DND-41 (cell line): ENCODE measurements around the gene SEPTIN10.

Experiments used
- EZH2 ChIP-seq: IDR thresholded peaks from 3 replicates; pipeline ENCODE4 v1.6.1; 2012; ENCODE audit warnings: borderline replicate concordance, low read depth, mild to moderate bottlenecking, moderate library complexity, low read length, inconsistent platforms; ENCODE audit not compliant: severe bottlenecking
- TF ChIP-seq, protein P1 (sequence below): IDR thresholded peaks from 2 replicates; pipeline ENCODE4 v1.5.1; 2012; ENCODE audit warnings: borderline replicate concordance, low read length, moderate library complexity, mild to moderate bottlenecking; ENCODE audit not compliant: poor library complexity, severe bottlenecking; ENCODE audit errors: extremely low read depth

DNA sequence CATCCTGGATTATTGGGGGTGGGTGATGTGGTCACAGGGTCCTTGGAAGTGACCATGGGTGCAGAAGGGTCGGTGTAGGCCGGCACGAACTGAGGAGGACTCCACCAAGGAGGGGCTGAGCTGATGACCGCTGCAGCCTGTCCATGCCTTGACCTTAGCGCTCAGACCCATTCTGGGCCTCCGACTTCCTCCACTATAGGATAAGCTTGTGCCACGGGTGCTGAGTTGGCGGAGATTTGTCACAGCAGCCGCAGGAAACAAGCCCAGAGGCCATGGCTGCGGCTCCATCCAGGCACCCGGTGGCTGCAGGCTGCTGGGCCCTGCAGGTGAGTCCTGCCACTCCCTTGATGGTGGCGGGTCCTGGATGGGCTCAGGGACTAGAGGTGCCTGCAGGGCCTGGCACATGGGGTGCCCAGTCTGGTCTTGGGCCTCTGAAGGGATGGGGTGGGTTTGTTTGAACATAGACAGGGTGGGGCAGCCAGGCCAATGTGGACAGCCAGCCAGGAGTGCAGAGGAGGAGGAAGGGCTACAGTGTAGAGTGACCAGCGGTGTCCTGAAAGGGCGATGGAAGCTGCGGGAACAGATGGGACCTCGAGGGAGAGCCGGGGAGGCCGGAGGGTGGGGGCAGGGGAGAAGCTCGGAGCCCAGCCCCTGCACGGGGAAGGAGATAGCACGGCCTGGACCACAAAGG lies 84.8 kb downstream of the SEPTIN10 start:
- TF ChIP-seq, protein P1, sequence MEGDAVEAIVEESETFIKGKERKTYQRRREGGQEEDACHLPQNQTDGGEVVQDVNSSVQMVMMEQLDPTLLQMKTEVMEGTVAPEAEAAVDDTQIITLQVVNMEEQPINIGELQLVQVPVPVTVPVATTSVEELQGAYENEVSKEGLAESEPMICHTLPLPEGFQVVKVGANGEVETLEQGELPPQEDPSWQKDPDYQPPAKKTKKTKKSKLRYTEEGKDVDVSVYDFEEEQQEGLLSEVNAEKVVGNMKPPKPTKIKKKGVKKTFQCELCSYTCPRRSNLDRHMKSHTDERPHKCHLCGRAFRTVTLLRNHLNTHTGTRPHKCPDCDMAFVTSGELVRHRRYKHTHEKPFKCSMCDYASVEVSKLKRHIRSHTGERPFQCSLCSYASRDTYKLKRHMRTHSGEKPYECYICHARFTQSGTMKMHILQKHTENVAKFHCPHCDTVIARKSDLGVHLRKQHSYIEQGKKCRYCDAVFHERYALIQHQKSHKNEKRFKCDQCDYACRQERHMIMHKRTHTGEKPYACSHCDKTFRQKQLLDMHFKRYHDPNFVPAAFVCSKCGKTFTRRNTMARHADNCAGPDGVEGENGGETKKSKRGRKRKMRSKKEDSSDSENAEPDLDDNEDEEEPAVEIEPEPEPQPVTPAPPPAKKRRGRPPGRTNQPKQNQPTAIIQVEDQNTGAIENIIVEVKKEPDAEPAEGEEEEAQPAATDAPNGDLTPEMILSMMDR: no peak
- no peak for TF ChIP-seq EZH2
